Fibroblast of skin of right quadriceps (primary cell): ENCODE measurements around the gene FLNA.
"Not testable (repeated sequence)": the region's sequence is repeated elsewhere in the genome, so short reads cannot be mapped to it uniquely, and the experiment has no call there.

Experiments
- DNase-seq: peaks from one replicate; pipeline ENCODE4 v3.0.0-alpha.2; 2013

The FLNA gene

DNA sequence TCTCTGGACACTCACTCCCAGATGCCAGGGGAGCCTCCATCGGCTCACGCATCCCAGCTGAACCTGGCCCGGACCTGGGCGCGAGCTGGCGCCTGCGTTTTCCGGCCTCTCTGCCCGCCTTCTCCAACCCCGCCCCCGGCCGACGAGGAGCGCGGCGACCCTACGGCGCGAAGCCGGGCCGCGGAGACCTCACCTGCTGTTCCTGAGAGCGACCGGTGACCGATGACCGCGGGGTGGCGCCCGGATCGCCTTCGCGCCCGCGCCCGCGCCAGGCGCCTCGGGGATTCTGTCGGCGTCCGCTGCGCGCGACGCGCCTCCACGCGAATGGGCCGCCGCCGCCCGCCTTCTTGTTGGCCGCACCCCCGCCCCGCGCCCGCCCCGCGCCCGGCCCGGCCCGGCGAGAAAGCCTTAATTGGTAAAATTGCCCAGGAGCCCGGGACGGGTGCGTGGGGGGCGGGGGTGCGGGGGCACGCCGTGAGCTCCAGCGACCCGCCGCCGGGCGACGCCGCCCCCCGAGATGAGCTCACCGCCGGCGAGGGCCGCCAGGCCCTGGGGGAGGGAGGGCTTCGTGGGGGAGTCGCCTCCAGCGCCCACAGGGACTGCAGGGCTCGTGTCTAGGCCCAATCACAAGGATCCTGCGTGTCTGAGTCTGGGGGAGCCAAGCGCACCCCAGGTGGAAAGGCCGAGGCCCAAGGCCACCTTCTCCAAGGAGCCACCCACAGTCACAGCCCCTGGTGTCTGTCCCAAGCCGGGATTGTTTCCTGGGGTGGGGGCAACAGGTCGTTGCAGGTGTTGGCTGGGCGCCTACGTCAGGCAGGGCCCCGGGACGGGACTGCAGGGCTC lies at the start of gene FLNA:
FLNA (minus strand) TSS at position 322 of the 843 bp plus-strand sequence. CDS start 3,389 bp downstream, outside the sequence.
- DNase-seq: peak; percentile 63

DNA sequence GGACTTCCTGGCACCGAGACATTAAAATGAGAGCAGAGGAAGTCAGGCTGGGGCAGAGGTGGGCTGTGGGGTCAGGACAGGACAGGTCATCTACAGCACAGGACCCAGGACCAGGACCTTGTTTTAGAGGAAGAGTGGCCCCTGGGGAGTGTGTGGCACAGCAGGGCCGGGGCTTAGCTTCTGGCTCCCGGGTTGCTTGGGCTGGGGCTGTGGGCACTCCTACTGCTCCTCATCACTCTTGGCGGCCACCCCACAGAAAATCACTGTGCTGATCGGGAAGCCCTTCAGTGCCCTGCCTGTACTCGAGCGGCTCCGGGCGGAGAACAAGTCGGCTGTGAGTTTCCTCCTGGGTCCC lies 45.9 kb upstream of the FLNA start:
- DNase-seq: no peak

GRCh38 chrX:154419688-154420401 lies 45.4 kb upstream of the FLNA start:
- no peak for DNase-seq

GRCh38 chrX:154419189-154419588 lies 44.8 kb upstream of the FLNA start:
- DNase-seq: no peak

GRCh38 chrX:154417157-154417556 lies 42.7 kb upstream of the FLNA start:
- no peak for DNase-seq

DNA sequence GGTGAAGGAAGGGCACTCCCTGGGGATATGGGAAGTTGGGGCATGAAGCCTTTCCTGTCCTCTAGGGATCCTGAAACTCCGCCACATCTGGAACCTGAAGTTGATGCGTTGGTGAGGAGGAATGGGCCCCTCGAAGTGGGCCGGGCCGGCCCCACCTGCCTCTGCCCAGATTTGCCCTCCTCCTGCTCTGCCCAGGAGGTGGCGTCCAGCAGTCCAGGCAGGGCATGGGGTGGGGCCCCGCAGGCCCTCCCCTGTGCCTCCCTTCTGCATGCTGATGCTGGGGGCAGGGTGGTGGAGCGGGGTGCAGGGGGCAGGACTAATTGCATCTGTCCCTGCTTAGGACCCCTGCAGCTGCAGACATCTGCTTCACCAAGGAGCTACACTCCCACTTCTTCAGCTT lies 38.7 kb upstream of the FLNA start:
- no peak for DNase-seq

DNA sequence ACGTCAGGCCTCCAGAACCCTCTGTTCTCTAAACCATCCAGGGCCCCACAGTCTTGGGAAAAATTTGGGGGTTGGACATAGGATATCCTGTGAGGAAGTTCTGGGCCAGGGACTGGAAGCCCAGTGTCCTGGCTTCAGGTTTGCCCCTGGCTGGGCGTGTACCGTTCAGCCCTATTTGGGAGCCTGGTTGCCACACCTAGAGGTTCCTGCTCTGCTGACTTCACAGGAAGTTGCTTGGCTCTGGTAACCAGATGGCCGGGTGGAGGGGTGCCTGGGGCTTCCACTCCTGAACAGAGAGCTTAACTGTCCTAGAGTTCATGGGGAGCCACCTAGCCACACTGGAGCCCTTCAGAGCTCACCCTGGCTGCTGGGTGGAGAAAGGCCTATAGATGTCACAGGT lies 38.0 kb upstream of the FLNA start:
- DNase-seq: no peak

GRCh38 chrX:154411981-154412340 lies 37.5 kb upstream of the FLNA start:
- peak; percentile 24 for DNase-seq

DNA sequence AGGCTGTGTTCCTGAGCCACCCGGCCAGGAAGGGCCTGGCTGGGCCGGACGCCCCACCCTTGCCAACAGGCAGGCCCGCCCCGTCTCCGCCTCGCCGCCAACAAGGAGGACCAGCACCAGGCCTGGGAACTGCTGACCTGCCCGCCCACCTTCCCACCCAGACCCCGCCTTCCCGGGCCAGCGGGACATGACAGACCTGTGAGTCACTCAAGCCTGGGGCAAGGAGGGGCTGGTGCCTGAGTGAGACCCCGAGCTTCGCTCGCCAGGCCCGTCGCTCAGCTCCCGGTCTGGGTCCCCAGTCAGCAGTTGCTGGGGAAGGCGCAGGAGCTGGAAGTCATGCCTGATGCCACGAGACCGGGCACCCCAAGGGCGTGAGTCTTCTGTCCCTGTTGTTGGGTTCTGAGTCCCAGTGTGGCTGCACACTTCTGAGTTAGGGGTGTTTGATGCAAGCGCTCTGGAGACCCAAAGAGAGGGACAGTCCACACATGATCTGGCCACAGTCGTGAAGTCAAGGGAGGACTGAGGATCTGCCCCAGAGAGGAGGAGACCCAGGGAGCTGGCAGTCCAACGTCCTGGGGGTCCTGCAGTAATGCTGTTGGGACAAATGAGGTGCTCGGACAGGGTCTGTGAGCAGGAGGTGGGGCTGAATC lies 34.9 kb upstream of the FLNA start, which contains the start of gene DNASE1L1:
DNASE1L1 (minus strand) TSS at position 33 of the 650 bp plus-strand sequence. CDS start 3,686 bp downstream, outside the sequence.
- peak; percentile 71 for DNase-seq

- no peak for DNase-seq
Measured at GRCh38 chrX:154408659-154409221, 34.3 kb upstream of the FLNA start.

- no peak for DNase-seq
Measured at GRCh38 chrX:154404625-154405192, 30.3 kb upstream of the FLNA start.

- DNase-seq: no peak
Measured at GRCh38 chrX:154403858-154404257, 29.4 kb upstream of the FLNA start.

GRCh38 chrX:154403192-154403591 lies 28.8 kb upstream of the FLNA start:
- no peak for DNase-seq

DNA sequence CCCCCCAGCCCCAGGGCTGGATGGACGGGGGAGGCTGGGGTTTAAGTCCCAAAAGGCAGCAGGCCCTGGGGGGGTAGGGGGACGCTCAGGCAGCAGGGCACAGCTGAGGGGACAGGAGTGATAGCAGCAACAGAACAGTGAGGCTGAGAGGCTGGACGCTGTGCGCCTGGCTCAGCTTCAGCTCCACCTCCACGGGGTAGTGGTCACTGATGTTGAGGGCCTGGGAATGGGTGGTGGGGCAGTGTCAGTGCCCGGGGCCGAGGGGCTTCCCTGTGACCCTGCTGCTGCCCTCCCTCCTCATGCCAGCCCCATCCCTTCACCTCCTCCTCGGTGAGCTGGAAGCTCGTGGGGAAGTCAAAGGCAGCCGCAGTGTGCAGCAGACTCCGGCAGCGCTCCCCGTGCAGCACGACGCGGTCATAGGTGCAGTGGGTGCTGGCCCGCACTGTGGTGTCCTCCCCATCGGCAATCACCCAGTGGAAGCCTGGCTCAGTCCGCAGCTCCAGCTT lies 28.2 kb upstream of the FLNA start:
- no peak for DNase-seq

DNA sequence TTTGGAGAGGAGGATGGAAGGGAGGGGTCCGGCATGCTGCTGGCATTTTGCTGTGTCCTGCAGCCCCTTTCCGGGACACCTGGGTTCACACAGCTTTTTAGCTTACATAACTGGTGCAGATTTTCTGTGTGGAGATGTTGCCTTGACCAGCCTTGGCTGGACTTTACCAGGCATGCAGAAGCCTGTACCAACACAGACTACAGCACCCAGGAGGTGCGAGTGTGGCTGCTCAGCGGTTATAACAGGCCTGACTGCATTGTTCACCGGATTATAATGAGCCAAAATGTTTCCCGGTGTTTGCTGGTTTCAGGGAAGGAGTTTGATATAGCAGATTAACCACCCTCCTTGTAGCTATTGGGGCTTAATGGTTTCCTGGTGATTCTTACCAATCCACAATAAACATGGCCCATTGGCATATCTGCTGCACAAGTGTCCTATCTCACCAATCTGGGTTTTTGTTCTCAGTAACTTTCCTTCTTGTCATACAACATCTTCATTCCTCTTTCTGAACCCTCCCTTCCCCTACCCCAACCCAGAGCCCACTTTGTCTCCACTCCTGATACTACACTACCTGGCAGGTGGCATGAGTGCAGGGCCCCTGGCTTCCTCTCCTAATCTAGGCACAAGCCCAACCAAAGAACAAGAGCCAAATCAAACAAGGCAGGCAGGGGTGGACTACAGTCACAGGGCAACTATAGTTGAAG lies 27.6 kb upstream of the FLNA start:
- DNase-seq: peak; percentile 33

GRCh38 chrX:154401045-154401799 lies 26.8 kb upstream of the FLNA start:
- peak; percentile 38 for DNase-seq

GRCh38 chrX:154400369-154400817 lies 26.0 kb upstream of the FLNA start:
- DNase-seq: not testable (repeated sequence)

GRCh38 chrX:154399527-154400368 lies 25.3 kb upstream of the FLNA start:
- no peak for DNase-seq

DNA sequence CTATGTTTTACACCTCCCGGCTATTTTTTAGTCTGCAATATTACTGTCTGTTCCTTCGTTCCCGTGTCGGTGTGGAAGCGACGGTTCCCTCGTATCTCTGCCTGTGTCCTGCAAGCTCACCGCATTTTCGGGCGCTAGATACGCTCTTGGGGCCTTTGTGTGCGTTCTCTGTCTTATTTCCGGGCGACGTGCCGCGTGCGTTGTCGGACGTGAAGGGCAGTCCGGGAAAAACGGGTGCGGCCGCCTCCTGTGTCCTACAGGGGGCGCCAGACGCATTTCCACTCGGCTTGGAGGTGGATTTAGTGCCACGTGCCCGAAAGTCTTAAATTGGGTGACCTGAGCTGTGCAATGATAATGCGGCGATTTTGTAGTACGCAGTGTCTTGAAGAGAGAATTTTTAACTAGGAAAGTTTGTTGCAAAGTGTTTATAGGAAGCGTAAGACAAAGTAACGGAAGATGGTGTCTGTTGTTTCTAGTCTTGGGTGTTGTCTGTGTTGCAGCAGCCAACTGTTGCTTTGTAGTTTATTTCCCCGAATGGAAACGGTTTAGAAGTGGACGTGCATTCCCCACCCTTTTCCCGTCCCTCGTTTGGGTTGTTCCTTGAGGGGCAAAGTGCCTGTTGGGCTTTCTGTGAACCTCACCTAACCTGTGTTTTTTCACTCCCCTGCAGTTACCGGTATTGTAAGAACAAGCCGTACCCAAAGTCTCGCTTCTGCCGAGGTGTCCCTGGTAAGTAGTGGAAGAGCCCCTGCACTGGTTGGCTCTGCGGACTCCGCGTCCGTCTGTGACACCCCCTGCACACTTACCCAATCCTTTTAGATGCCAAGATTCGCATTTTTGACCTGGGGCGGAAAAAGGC lies 24.5 kb upstream of the FLNA start:
- peak; percentile 80 for DNase-seq
